IMR-90 (cell line): Measurements from ENCODE around the gene FARP1.

Experiments used
- CEBPB ChIP-seq: IDR thresholded peaks from 2 replicates; pipeline ENCODE4 v1.6.1; 2012; ENCODE audit warnings: low read depth, low read length, improper control_type of control experiment
- MAZ ChIP-seq: IDR thresholded peaks from 2 replicates; pipeline ENCODE4 v1.6.1; 2012; ENCODE audit warnings: low read depth, mild to moderate bottlenecking, low read length, improper control_type of control experiment, moderate library complexity, borderline replicate concordance
- MXI1 ChIP-seq: IDR thresholded peaks from 2 replicates; pipeline ENCODE4 v1.6.1; 2012; ENCODE audit warnings: low read depth, mild to moderate bottlenecking, low read length, moderate library complexity, borderline replicate concordance
- POLR2A ChIP-seq: IDR thresholded peaks from 2 replicates; pipeline ENCODE4 v1.6.1; 2012; ENCODE audit warnings: mild to moderate bottlenecking, low read depth, low read length
- RAD21 ChIP-seq: IDR thresholded peaks from 2 replicates; pipeline ENCODE4 v1.6.1; 2012; ENCODE audit warnings: low read length, improper control_type of control experiment
- RCOR1 ChIP-seq: IDR thresholded peaks from 2 replicates; pipeline ENCODE4 v1.6.1; 2012; ENCODE audit warnings: mild to moderate bottlenecking, low read length, improper control_type of control experiment; ENCODE audit not compliant: insufficient replicate concordance
- RFX5 ChIP-seq: IDR thresholded peaks from 2 replicates; pipeline ENCODE4 v1.8.0; 2012; ENCODE audit warnings: low read depth, mild to moderate bottlenecking, low read length, moderate library complexity
- SMC3 ChIP-seq: fragments of 150-350 bp; IDR thresholded peaks from 2 replicates; pipeline ENCODE4 v1.6.1; 2016; ENCODE audit warnings: low read depth, mild to moderate bottlenecking, antibody characterized with exemption, low read length, moderate library complexity
- TF ChIP-seq, protein P1 (sequence below): conservative IDR thresholded peaks from 2 replicates; pipeline ENCODE4 v1.5.1; 2012; ENCODE audit warnings: mild to moderate bottlenecking, low read depth, low read length, improper control_type of control experiment
- TF ChIP-seq, protein P2 (sequence below): fragments of 150-350 bp; IDR thresholded peaks from 2 replicates; pipeline ENCODE4 v1.6.1; 2016; ENCODE audit warnings: low read depth, mild to moderate bottlenecking, low read length, moderate library complexity, borderline replicate concordance

DNA sequence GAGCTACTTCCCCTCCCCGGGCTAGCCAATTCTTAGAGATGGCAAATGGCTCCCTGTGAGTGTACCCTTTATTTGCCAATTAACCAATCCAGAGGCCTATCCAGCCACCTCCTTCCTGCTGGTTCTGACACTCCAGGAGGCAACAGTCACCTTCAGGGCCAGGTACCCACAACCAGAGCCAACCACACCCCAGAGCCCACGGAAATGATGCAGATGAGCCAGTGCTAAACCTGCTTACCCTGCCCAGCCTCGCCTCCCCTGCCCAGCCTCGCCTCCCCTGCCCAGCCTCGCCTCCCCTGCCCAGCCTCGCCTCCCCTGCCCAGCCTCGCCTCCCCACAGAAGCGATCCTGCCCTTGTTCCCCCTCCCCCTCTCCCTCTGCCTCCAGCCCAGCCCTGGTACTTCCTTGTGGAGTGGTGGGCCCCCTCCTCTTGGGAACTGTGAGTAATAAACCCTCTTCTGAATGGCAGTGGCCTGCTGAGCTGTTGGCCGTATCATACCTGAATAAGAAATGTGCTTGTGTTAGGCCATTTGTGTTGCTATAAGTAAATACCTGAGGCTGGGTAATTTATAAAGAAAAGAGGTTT is 207.9 kb downstream of the FARP1 start:
- no peak for TF ChIP-seq RFX5
- TF ChIP-seq POLR2A = no peak
- TF ChIP-seq, protein P1, sequence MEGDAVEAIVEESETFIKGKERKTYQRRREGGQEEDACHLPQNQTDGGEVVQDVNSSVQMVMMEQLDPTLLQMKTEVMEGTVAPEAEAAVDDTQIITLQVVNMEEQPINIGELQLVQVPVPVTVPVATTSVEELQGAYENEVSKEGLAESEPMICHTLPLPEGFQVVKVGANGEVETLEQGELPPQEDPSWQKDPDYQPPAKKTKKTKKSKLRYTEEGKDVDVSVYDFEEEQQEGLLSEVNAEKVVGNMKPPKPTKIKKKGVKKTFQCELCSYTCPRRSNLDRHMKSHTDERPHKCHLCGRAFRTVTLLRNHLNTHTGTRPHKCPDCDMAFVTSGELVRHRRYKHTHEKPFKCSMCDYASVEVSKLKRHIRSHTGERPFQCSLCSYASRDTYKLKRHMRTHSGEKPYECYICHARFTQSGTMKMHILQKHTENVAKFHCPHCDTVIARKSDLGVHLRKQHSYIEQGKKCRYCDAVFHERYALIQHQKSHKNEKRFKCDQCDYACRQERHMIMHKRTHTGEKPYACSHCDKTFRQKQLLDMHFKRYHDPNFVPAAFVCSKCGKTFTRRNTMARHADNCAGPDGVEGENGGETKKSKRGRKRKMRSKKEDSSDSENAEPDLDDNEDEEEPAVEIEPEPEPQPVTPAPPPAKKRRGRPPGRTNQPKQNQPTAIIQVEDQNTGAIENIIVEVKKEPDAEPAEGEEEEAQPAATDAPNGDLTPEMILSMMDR = no peak
- TF ChIP-seq RAD21 = no peak
- TF ChIP-seq RCOR1 = no peak
- no peak for TF ChIP-seq MAZ
- TF ChIP-seq, protein P2, sequence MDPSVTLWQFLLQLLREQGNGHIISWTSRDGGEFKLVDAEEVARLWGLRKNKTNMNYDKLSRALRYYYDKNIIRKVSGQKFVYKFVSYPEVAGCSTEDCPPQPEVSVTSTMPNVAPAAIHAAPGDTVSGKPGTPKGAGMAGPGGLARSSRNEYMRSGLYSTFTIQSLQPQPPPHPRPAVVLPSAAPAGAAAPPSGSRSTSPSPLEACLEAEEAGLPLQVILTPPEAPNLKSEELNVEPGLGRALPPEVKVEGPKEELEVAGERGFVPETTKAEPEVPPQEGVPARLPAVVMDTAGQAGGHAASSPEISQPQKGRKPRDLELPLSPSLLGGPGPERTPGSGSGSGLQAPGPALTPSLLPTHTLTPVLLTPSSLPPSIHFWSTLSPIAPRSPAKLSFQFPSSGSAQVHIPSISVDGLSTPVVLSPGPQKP = no peak
- no peak for TF ChIP-seq MXI1
- no peak for TF ChIP-seq CEBPB
- TF ChIP-seq SMC3 = no peak
